HCT116 (cell line): ENCODE measurements around the gene POC1A. TPM values are rescaled to one million over a fixed set of nuclear protein-coding genes. Genes with fewer than 3 reads are reported as not detected.

Experiments used
- ATAC-seq: fragments of 200-7000 bp; cut with Tn5 transposase; 2 replicates; pipeline ENCODE4 v1.9.1; 2020; ENCODE audit warnings: mild to moderate bottlenecking, moderate library complexity
- BruUV-seq: library from RNA; stranded (reverse); fragments of 400-500 nt; replicated peaks from 2 replicates; lab custom pipeline; 2021; lab: Mats Ljungman, UMichigan
- CTCF ChIA-PET: fragments of 300-600 bp; sonication (Branson Sonifier 250); formaldehyde crosslinking; loops from one replicate; lab custom pipeline; 2021; ENCODE audit warnings: antibody characterized with exemption; lab: Charles Lee
- POLR2A ChIA-PET: fragments of 300-600, 350-600 bp; sonication (Branson Sonifier 250); formaldehyde crosslinking; loops from one replicate; lab custom pipeline; 2021; ENCODE audit warnings: antibody characterized with exemption; lab: Charles Lee
- RAD21 ChIA-PET, 2 experiments: fragments of 300-600 bp; sonication (Branson Sonifier 250); formaldehyde crosslinking; loops; one replicate each; lab custom pipeline; 2023; ENCODE audit warnings: low total read pairs in 2 of 2; ENCODE audit not compliant: uncharacterized antibody in 2 of 2, unreplicated experiment in 2 of 2, low non-redundant PET in 1 of 2; lab: Charles Lee
- DNase-seq: peaks from one replicate; pipeline ENCODE4 v3.0.0-alpha.2; 2010; ENCODE audit warnings: low read depth, low spot score
- H2AFZ ChIP-seq: fragments of 200-600 bp; shearing (Covaris generic), sonication (generic); 2 replicates; pipeline ENCODE4 v1.6.1; 2017; ENCODE audit warnings: low read depth, mixed run types, mixed read lengths, antibody characterized with exemption, low read length; ENCODE audit not compliant: poor library complexity, severe bottlenecking
- H3K27ac ChIP-seq: 2 replicates; pipeline ENCODE4 v1.5.1; 2012; ENCODE audit warnings: low read depth, low read length
- H3K27me3 ChIP-seq: fragments of 200-600 bp; sonication (generic); 2 replicates; pipeline ENCODE4 v1.6.1; 2016; ENCODE audit warnings: mixed run types, low read length, mixed read lengths; ENCODE audit not compliant: insufficient read depth
- H3K36me3 ChIP-seq, 2 experiments: fragments of 200-500 bp in 1 of 2; fragments of 200-600 bp in 1 of 2; sonication (Bioruptor generic) in 1 of 2; sonication (generic) in 1 of 2; 2 replicates each; pipeline versions ENCODE4 v1.5.1 to v1.6.1; 2014 to 2016; ENCODE audit warnings: low read length in 2 of 2, inconsistent platforms in 1 of 2, mixed read lengths in 1 of 2, mixed run types in 1 of 2; ENCODE audit not compliant: insufficient read depth in 2 of 2, control insufficient read depth in 1 of 2
- H3K4me1 ChIP-seq, 2 experiments: fragments of 200-600 bp in 1 of 2; sonication (generic) in 1 of 2; 2 replicates each; pipeline versions ENCODE4 v1.5.1 to v1.6.1; 2012 to 2017; ENCODE audit warnings: low read length in 2 of 2, inconsistent platforms in 1 of 2, mild to moderate bottlenecking in 1 of 2, mixed read lengths in 1 of 2, mixed run types in 1 of 2, moderate library complexity in 1 of 2; ENCODE audit not compliant: insufficient read depth in 2 of 2, control insufficient read depth in 1 of 2
- H3K4me2 ChIP-seq: fragments of 200-600 bp; sonication (generic); 2 replicates; pipeline ENCODE4 v1.6.1; 2017; ENCODE audit warnings: mixed run types, low read length, mixed read lengths
- H3K4me3 ChIP-seq, 2 experiments: fragments of 200-600 bp in 1 of 2; sonication (generic) in 1 of 2; replicated peaks in 1 of 2; 2 replicates each; pipeline ENCODE4 v1.5.1; 2011 to 2016; ENCODE audit warnings: low read length in 2 of 2, control low read depth in 1 of 2, low read depth in 1 of 2, mild to moderate bottlenecking in 1 of 2, mixed read lengths in 1 of 2, mixed run types in 1 of 2
- H3K79me2 ChIP-seq: fragments of 200-600 bp; sonication (generic); 2 replicates; pipeline ENCODE4 v1.6.1; 2017; ENCODE audit warnings: mild to moderate bottlenecking, mixed run types, low read length, moderate library complexity, mixed read lengths; ENCODE audit not compliant: insufficient read depth
- H3K9ac ChIP-seq: fragments of 200-600 bp; sonication (generic); 2 replicates; pipeline ENCODE4 v1.6.1; 2016; ENCODE audit warnings: low read length, mixed read lengths
- H3K9me2 ChIP-seq: fragments of 200-600 bp; sonication (generic), shearing (Covaris generic); 2 replicates; pipeline ENCODE4 v1.6.1; 2017; ENCODE audit warnings: mixed run types, mild to moderate bottlenecking, moderate library complexity; ENCODE audit not compliant: insufficient read depth
- H3K9me3 ChIP-seq, 2 experiments: fragments of 200-500 bp in 1 of 2; fragments of 200-600 bp in 1 of 2; sonication (Bioruptor generic) in 1 of 2; sonication (generic) in 1 of 2; 2 replicates each; pipeline ENCODE4 v1.6.1; 2014 to 2017; ENCODE audit warnings: low read length in 2 of 2, mixed read lengths in 2 of 2, inconsistent platforms in 1 of 2, low read depth in 1 of 2, mild to moderate bottlenecking in 1 of 2, mixed run types in 1 of 2, moderate library complexity in 1 of 2; ENCODE audit not compliant: control insufficient read depth in 1 of 2, insufficient read depth in 1 of 2
- H4K20me1 ChIP-seq: fragments of 200-600 bp; sonication (generic), shearing (Covaris generic); 2 replicates; pipeline ENCODE4 v1.6.1; 2017; ENCODE audit warnings: mixed run types, mild to moderate bottlenecking, moderate library complexity; ENCODE audit not compliant: insufficient read depth
- CBX3 ChIP-seq: IDR thresholded peaks from 2 replicates; pipeline ENCODE4 v1.6.1; 2012; ENCODE audit warnings: low read depth
- CTCF ChIP-seq, 3 experiments: fragments of 200-600 bp in 1 of 3; sonication (generic) in 1 of 3; IDR thresholded peaks in 2 of 3; conservative IDR thresholded peaks in 1 of 3; 2 replicates each; pipeline ENCODE4 v1.5.1; 2012 to 2017; ENCODE audit warnings: low read depth in 2 of 3, low read length in 2 of 3, antibody characterized with exemption in 1 of 3, borderline replicate concordance in 1 of 3, control low read depth in 1 of 3, mild to moderate bottlenecking in 1 of 3, mixed read lengths in 1 of 3, mixed run types in 1 of 3, moderate library complexity in 1 of 3; ENCODE audit not compliant: insufficient read depth in 1 of 3
- EGR1 ChIP-seq: IDR thresholded peaks from 2 replicates; pipeline ENCODE4 v1.6.1; 2012; ENCODE audit warnings: low read depth
- ELF1 ChIP-seq: IDR thresholded peaks from 2 replicates; pipeline ENCODE4 v1.6.1; 2012; ENCODE audit warnings: low read depth, borderline replicate concordance
- EZH2phosphoT487 ChIP-seq: fragments of 200-600 bp; IDR thresholded peaks from 2 replicates; pipeline ENCODE4 v1.6.1; 2018; ENCODE audit warnings: antibody characterized with exemption, borderline replicate concordance
- FOSL1 ChIP-seq: IDR thresholded peaks from 2 replicates; pipeline ENCODE4 v1.6.1; 2012; ENCODE audit warnings: low read depth
- MAX ChIP-seq: IDR thresholded peaks from 2 replicates; pipeline ENCODE4 v1.6.1; 2012
- POLR2A ChIP-seq: IDR thresholded peaks from 2 replicates; pipeline ENCODE4 v1.7.0; 2011; ENCODE audit warnings: borderline replicate concordance; ENCODE audit not compliant: insufficient read depth, insufficient read length; ENCODE audit errors: extremely low read depth
- POLR2AphosphoS5 ChIP-seq: IDR thresholded peaks from 2 replicates; pipeline ENCODE4 v1.6.1; 2011; ENCODE audit warnings: mild to moderate bottlenecking, low read depth, low read length, moderate library complexity
- SP1 ChIP-seq: IDR thresholded peaks from 2 replicates; pipeline ENCODE4 v1.6.1; 2012; ENCODE audit warnings: low read depth
- SRF ChIP-seq: IDR thresholded peaks from 2 replicates; pipeline ENCODE4 v1.6.1; 2012; ENCODE audit warnings: low read depth
- TCF7L2 ChIP-seq: IDR thresholded peaks from 2 replicates; pipeline ENCODE4 v1.7.0; 2011; ENCODE audit warnings: borderline replicate concordance, inconsistent platforms; ENCODE audit not compliant: insufficient read depth, insufficient read length; ENCODE audit errors: extremely low read depth
- YY1 ChIP-seq: IDR thresholded peaks from 2 replicates; pipeline ENCODE4 v1.6.1; 2011; ENCODE audit warnings: low read length, low read depth, moderate library complexity, mild to moderate bottlenecking; ENCODE audit not compliant: insufficient replicate concordance; ENCODE audit errors: extremely low read depth
- ZBTB33 ChIP-seq: IDR thresholded peaks from 2 replicates; pipeline ENCODE4 v1.6.1; 2011; ENCODE audit warnings: mild to moderate bottlenecking, low read length, moderate library complexity; ENCODE audit not compliant: insufficient replicate concordance; ENCODE audit errors: extremely low read depth
- ZFX ChIP-seq: fragments of 450-650 bp; IDR thresholded peaks from 2 replicates; pipeline ENCODE4 v1.6.1; 2017
- intact Hi-C: fragments of 100-400 bp; cut with micrococcal nuclease; formaldehyde crosslinking; loops from 2 replicates; pipeline ENCODE4 v1.10.0; 2022
- total RNA-seq: library from RNA; stranded (reverse); gene quantifications from one replicate; pipeline ENCODE4 v1.2.1, GENCODE V29; 2021; ENCODE audit not compliant: unreplicated experiment

The POC1A gene
- total RNA-seq, 1 experiment from 2014 or later = 34.0 TPM

- TF ChIP-seq YY1 (no peak), ZBTB33 (no peak), CBX3 (no peak), MAX (no peak), ZFX (no peak), POLR2A (no peak)
Observed at GRCh38 chr3:52076896-52077780, 77.1 kb downstream of the POC1A start (continued).

GRCh38 chr3:52073490-52073889, 80.7 kb downstream of the POC1A start:
- POLR2A ChIA-PET = no interaction called here
- Histone ChIP-seq H2AFZ (no peak overlapping the region), H3K36me3 (no peaks in the 10 kb centered on the region; a peak in 1 of 4 replicates), H3K9ac (no peak overlapping the region), H3K27me3 (no peaks in the 10 kb centered on the region), H3K9me3 (no peaks in the 10 kb centered on the region), H3K4me3 (no peak overlapping the region), H4K20me1 (no peaks in the 10 kb centered on the region), H3K27ac (no peak overlapping the region), H3K79me2 (no peaks in the 10 kb centered on the region), H3K4me1 (peaks cover 0 to 5% of the 10 kb centered on the region in 2 experiments; a peak in 1 of 4 replicates), H3K4me2 (no peak overlapping the region), H3K9me2 (no peaks in the 10 kb centered on the region)
- no peak for TF ChIP-seq EGR1
- TF ChIP-seq EZH2phosphoT487 = no peak
- TF ChIP-seq TCF7L2 = no peak
- TF ChIP-seq SP1 = no peak
- no peak for TF ChIP-seq FOSL1
- no peak for TF ChIP-seq POLR2AphosphoS5
- no peak for TF ChIP-seq ELF1
- TF ChIP-seq CTCF (IDR thresholded peaks at IDR 0.05 in 2 of 3, conservative IDR thresholded peaks at IDR 0.05 in 1 of 3; ENCODE audit: borderline replicate concordance in 1 of 3, insufficient read depth in 1 of 3, low read depth in 2 of 3, low read length in 2 of 3) = no peak
- TF ChIP-seq SRF = no peak
- CTCF ChIA-PET = no interaction called here
- intact Hi-C loops = no loop called here
- DNase-seq (no peak), ATAC-seq (no peak)
- BruUV-seq = no TSS peak
- RAD21 ChIA-PET = no interaction called here
